Activated CD8-positive, alpha-beta memory T cell treated with anti-CD3 and anti-CD28 coated beads, Interleukin-2, amount 50 U/mL, for 24 hours (primary cell): ENCODE results near the gene KCNH3.
"Not testable (repeated sequence)": the region's sequence is repeated elsewhere in the genome, so short reads cannot be mapped to it uniquely, and the experiment has no call there.

Experiments used
- DNase-seq: peaks from one replicate; pipeline ENCODE4 v3.0.0-alpha.2; 2020; ENCODE audit errors: extremely low read depth

The KCNH3 gene

GRCh38 chr12:49529414-49529813 is 9.4 kb upstream of the KCNH3 start:
- no peak for DNase-seq

DNA sequence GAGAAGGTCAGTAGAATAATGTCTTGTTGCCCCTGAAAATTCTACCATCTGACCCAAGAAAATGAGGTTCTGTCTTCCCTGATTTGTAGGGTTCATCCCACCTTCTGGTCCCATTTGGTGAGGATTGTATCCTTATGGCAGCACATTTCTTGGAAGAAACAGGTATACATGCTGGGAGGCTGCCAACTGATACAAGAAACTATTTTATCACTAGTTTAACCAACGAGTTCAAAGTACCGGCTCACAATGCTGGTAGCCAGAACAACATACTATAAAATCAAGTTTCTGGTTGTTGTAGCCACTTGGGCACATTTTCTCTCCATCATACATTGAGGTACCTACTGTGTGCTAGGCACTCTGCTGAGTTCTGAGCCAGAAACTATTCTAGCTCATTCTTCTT is 7.1 kb upstream of the KCNH3 start:
- no peak for DNase-seq

GRCh38 chr12:49533331-49533730 is 5.5 kb upstream of the KCNH3 start:
- DNase-seq: no peak

DNA sequence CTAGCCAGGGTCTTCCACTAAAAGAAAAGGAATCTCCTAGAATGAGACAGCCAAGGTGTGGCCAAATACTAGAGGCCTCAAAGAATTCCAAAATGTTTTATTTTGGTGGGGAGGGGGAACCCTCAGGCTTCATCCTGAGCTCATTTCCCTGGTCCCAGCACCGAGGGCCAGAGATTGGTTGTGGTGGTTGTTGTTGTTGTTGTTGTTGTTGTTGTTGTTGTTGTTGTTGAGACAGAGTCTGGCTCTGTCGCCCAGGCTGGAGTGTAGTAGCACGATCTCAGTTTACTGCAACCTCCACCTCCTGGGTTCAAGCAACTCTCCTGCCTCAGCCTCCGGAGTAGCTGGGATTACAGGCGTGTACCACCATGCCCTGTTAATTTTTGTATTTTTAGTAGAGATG is 4.7 kb upstream of the KCNH3 start:
- not testable (repeated sequence) for DNase-seq

DNA sequence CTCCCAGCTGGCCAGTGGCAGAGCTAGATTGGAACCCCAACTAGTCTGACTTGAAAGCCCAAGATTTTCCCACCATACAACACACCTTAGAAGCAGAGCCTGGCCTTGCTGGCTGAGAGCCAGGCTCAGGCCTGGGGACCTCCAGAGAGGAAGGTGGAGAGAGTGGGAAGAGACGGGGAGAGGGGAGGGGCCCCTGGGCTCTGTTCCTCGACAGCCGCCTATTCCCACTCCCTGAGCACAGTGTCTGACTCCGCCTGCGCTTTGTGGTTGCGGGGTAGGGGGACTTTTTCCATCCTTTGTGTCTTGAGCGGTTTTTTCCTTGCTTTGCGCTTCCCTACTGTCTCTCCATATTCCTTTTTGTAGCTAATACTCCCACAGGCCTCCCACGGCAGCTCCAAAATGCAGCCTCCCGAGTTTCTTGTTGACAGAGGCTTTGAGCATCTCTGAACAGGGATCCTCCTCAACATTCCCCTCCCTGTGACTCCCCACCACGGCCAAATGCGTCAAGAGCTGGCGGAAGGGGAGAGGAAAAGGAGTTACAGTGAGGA is 4.0 kb upstream of the KCNH3 start:
- DNase-seq: no peak

DNA sequence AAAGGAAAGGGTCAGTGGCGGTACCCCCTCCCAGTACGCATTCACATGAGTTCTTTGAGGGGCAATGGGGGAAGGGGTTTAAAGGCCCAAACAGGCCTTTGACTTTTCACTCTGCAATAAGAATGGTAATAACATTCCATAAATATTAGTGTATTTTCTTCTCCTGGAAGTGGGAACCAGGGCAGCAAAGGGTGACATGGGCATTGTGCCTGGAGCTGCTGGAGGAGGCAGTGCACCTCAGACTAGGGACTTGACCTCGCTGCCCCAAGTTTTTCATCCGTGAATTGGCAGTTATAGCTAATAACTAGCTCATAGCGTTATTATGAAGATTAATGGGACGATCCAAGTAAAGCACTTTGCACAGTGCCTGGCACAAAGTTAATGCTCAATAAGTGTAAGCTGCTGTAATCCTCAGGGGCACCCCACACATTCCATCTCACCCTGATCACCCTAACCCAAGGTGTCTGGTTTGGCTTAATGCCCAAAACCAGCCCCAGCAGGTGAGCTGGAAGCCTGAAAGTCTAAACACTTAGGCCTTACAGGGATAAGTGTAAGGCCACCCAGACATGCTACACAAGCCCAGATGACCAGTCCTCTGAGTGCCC is 2.8 kb upstream of the KCNH3 start:
- no peak for DNase-seq

DNA sequence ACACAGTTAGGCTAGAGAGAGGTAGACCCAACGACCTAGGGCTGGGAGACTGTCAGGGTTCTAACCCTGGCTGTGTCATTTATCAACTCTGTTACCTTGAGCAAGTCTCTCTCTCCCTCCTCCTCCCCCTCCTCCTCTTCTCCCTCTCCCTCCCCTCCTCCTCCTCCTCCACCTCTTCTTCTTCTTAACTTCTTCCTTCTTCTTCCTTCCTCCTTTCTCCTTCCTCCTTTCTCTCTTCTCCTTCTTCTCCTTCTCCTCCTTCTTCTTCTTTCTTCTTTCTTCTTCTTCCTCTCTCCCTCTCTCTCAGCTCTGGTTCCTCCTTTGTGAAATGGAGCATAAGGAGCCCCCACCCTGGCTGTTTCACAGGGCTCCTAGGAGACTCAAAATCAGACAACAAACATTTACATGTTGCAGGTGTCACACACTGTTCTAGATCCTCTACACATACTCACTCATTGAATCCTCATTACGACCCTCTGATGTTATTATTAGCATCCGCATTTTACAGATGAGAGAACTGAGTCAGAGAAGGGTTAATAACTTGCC is 2.2 kb upstream of the KCNH3 start:
- no peak for DNase-seq

DNA sequence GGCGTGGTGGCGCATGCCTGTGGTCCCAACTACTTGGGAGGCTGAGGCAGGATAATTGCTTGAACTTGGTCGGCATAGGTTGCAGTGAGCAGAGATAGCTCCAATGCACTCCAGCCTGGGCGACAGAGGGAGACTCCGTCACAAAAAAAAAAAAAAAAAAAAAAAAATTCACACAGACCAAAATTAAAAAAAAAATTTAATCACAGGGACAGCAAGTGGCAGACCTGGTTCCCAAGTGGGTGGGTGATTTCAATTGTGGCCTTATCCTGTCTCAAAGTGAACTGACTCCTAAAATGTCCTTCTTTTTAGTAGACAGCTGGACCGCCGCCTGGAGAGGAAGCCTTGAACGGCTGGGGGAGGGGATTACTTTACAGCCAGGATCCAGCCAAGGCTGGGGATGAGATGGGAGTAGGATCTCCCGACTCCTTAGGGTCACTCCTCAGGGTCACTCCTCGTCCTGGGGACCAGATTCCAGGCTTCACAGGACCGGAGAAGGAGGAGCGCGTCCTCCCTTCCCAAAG is 1.5 kb upstream of the KCNH3 start:
- DNase-seq: no peak

DNA sequence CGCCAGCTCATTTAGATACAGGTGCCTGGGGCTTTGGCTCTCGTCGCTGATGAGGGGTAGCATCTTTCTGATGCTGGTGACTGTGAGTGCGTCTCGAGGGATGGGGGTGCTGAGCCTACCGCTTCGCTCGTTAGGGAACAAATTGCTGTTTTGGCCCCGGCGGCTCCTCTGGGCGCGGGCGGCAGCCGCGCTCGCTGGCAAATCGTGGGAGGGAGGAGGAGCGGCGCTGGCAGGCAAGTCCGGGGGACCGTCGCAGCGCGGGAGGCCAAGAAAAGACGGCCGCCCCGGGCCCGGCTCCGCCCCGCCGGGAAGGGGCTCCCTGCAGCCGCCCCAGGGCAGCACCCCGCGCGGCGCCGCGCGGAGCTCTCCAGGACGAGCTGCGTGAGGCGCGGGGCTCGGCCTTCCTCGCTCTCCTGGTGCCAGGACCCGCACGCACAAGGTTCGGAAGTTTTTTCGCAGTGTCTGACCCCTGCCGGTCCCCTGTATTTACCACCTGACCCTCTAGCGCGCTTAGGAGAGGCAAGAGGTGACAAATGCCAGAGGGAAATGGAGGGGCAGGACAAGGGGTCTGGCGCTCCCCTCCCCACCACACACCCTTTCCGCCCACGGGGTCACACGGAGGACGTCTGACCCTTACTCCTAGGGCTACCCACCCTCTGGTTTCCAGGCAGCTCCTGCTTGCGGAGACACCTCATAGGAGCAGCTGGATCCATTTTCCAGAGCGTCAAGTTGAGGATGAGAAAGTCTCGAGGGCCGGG is 899 bp upstream of the KCNH3 start:
- no peak for DNase-seq

DNA sequence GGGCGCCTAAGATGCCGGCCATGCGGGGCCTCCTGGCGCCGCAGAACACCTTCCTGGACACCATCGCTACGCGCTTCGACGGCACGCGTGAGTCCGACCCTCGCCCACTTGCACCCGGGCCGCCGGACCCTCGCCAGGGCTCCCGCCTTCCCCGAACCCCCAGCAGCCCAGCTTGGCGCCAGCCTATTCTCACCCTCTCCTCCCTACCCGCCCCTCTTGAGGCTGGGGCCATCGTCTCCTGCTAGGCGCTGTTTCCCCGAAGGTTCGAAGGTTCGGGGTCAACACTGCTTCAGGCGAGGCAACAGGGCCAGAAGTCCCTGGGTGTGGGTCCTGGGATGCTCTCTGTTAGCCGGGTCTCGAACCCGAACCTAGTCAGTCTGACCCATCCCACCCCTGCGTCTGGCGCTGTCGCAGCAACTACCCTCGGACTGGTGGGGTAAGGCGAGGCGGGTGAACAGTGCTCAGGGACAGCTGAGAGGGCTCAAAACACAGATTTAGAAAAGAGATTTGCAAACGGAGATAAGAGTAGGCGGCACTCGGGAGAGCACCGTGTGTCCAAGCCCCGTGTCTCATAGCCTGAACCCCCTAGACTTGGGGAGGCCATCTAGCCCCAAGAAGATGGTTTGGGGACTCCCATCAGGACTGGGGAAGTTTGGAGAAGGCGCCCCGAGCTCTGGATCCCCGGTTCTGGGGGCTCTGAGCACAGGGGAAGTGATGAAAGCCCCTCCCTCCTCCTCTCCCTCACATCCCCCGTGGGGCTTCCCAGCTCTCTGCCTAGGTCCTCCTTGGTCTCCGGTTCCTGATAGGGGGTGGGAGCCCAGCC is 787 bp downstream of the KCNH3 start:
- DNase-seq: no peak

DNA sequence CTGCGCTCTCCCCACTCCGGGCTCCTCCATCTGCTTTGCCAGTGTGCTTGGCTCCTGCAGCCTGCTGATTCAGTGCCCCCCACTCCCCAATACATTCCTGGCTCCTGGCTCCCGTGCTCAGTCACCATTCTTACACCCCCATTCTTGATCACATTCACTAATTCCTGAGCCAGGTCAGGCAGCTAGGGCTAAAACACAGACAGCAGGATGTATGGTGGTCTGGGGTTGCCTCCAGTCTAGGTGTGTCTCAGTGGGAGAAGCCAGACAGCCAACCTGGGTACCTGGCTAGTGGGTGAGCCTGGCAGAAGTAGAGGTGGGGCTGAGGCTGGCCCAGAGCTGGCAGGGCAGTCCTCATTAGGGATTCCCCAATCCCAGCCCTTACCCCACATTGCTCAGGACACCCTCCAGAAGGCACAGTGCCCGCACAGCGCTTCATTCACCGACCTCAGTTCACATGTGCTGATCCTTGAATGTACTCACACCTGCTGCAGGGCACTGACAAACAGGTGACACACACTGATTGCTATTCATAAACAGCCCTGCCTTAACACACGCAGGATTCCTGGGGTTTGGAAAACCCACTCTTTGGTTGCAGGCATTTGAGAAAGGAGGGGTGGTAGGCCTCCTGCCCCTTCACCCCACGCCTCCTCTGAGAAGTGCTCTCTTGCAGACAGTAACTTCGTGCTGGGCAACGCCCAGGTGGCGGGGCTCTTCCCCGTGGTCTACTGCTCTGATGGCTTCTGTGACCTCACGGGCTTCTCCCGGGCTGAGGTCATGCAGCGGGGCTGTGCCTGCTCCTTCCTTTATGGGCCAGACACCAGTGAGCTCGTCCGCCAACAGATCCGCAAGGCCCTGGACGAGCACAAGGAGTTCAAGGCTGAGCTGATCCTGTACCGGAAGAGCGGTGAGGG is 1.7 kb downstream of the KCNH3 start:
- no peak for DNase-seq

DNA sequence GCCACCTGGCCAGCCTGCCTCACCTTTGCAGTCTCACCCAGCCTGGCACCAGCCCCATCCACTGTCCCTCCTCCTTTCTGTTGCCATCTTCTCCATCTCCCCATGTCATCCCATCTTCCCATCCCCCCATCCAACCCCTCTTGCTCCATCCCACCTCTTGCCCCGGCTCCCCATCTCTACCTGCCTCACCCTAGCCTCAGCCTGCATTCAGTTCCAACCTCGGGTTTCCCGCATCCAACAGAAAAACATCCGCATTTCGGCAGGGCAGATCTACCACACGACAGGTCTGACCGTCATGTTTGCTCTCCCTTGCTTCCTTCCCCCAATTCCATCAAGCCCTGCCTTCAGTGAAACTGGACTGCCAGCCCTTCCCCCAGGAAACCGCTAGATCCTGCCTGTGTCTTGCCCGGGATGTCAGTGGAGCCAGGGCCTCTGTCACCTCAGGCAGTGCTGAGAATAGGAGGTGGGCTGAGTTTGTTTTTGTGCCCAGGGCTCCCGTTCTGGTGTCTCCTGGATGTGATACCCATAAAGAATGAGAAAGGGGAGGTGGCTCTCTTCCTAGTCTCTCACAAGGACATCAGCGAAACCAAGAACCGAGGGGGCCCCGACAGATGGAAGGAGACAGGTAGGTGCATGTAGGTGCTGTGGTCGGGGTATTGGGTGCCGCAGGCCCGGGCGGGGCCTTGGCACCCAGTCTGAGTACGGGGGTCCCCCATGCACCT is 2.5 kb downstream of the KCNH3 start:
- DNase-seq: no peak

GRCh38 chr12:49541911-49542505 is 3.2 kb downstream of the KCNH3 start:
- no peak for DNase-seq

DNA sequence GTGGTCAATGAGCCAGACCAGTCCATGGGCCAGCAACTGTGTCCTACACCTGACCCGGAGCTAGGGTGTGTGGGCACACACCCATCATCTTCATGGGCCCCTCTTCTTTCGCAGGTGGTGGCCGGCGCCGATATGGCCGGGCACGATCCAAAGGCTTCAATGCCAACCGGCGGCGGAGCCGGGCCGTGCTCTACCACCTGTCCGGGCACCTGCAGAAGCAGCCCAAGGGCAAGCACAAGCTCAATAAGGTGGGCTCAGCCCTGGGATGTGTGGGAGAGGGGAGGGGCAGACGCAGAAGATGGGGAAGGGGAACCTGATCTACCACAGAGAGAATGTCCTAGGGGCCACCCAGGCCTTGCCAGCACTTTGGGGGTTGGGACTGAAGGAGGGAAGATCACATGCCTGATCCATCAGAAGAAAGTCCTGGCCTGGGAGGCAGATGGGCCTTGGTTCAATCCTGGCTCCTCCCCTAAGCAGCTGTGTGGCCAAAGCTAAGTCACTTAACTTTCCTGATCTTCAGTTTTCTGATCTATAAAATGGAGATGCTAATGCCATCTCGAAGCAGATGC is 3.8 kb downstream of the KCNH3 start:
- DNase-seq: no peak

DNA sequence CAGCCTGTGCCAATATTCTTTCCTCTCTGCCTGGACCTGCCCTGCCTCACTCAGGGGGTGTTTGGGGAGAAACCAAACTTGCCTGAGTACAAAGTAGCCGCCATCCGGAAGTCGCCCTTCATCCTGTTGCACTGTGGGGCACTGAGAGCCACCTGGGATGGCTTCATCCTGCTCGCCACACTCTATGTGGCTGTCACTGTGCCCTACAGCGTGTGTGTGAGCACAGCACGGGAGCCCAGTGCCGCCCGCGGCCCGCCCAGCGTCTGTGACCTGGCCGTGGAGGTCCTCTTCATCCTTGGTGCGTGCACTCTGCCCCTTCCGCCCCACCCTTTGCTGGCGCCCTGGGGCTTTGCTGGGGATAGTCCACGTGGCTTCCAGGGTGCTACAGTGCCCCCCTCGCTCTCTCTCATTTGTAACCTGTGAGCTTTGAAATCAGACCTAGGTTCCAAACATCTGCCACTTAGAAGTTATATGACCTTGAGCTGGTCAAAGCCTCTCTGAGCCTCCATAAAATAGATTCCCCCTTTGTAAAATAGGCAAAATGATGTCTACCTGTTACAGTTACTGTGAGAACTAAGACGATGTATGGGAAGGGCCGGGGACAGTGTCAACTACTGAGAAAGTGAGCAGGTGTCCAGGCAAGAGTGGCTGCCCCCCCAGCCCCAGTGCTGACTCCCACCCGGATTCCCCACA is 4.5 kb downstream of the KCNH3 start:
- DNase-seq: no peak

GRCh38 chr12:49543914-49544815 is 5.3 kb downstream of the KCNH3 start:
- DNase-seq: no peak

DNA sequence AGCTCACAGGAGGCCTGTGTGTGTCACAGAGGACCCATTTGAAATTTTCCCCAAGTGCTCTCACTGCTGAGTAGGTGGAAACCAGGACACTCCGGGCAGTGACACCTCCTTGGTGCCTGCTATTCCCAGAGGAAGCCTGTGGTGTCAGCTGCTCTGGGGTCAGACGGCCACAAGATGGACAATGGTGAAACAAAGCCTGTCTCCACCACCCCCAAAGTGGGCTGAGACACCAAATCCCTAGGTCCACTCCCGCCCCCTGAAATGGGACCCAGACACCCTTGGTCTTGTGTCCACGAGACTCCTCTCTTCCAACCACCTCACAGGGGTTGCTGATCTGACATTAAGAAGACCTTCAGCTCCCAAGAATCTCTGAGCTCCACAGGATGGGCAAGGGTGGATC is 7.0 kb downstream of the KCNH3 start:
- no peak for DNase-seq

DNA sequence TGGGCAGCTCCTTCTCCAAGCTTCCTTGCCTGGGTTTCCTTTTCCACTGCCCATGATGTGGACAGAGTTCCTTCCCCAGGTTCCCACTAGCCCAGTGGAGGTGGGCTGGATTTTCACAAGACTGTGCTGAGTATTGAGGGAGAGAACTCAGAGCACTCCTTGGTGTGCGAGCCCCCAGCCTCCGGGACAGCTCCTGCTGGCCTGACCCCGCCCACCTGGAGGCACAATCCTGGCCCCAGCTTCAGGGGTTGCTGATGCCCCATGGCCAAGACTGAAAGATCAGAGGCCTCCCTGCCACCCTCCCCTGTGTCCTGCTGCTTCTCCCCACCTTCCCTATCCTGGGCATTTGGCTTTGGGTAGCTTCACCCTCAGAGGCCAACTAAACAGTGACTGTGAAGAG is 7.7 kb downstream of the KCNH3 start:
- no peak for DNase-seq
